ENCODE data around the gene DPT. TPM values are rescaled to one million over a fixed set of nuclear protein-coding genes. Genes with fewer than 3 reads are reported as not detected.

Gene DPT
- polyA plus RNA-seq, 3 donors, result not detected

DNA sequence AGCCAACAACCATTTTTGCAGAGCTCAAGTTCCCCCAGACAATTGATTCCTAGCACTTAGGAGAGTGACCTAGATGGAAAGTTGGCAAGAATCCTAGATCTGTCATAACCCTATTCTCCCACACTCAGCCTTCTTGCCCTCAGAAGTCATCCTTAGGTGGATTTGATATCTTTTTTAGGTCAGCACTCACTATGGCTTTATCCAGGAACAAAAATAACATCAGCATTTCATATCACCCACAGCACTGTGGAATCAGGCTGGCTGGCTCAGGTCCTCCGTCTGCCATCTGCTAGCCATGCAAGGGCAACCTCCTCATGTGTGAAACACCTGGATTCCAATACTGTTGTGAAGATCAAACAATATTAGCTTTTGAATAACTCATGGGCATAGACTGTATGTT, 6.0 kb downstream of the DPT start:
- Mint-ChIP-seq H3K4me3 (no peak overlapping the region), H3K9me3 (peaks cover 0 to 5% (median 0%) of the 10 kb centered on the region in 7 donors), H3K4me1 (no peaks in the 10 kb centered on the region), H3K27me3 (ENCODE audit: low read depth in 3 of 3) (peaks cover 0 to 3% (median 1%) of the 10 kb centered on the region in 3 donors), H3K27ac (peak overlapping the region in 1 of 7 donors; percentile 41), H3K36me3 (no peaks in the 10 kb centered on the region)
- intact Hi-C loops (cut with micrococcal nuclease), result no loop called here
- no peak overlapping the region for H2AFZ ChIP-seq (ENCODE audit: insufficient read depth, low read depth, low read length, poor library complexity, severe bottlenecking)
- no peaks in the 10 kb centered on the region for H3K36me3 ChIP-seq (replicated peaks in 1 of 2; ENCODE audit: control insufficient read depth in 1 of 2, insufficient read depth in 2 of 2, low read length in 2 of 2)
- no CpG with 5 or more reads among the region's 1 CpG for WGBS (ENCODE audit: insufficient coverage)
- no peak overlapping the region for H3K27ac ChIP-seq (ENCODE audit: low read depth in 1 of 2, low read length in 2 of 2)
- H3K9me3 ChIP-seq (replicated peaks in 1 of 2; ENCODE audit: control insufficient read depth in 1 of 2, insufficient read depth in 1 of 2, low read length in 2 of 2), result no peaks in the 10 kb centered on the region
- no peaks in the 10 kb centered on the region for H4K20me1 ChIP-seq (ENCODE audit: insufficient read depth, low read length)
- no peaks in the 10 kb centered on the region for H3K4me1 ChIP-seq (ENCODE audit: control insufficient read depth in 1 of 2, insufficient read depth in 2 of 2, low read length in 2 of 2)
- H3K4me2 ChIP-seq (replicated peaks; ENCODE audit: extremely low read depth, low read length, poor library complexity, severe bottlenecking), result no peak overlapping the region
- H3K79me2 ChIP-seq (ENCODE audit: insufficient read depth, low read length), result no peaks in the 10 kb centered on the region
- H3K27me3 ChIP-seq (ENCODE audit: control insufficient read depth in 2 of 2, insufficient read depth in 2 of 2, low read length in 2 of 2), result no peaks in the 10 kb centered on the region
- TF ChIP-seq, protein P1, sequence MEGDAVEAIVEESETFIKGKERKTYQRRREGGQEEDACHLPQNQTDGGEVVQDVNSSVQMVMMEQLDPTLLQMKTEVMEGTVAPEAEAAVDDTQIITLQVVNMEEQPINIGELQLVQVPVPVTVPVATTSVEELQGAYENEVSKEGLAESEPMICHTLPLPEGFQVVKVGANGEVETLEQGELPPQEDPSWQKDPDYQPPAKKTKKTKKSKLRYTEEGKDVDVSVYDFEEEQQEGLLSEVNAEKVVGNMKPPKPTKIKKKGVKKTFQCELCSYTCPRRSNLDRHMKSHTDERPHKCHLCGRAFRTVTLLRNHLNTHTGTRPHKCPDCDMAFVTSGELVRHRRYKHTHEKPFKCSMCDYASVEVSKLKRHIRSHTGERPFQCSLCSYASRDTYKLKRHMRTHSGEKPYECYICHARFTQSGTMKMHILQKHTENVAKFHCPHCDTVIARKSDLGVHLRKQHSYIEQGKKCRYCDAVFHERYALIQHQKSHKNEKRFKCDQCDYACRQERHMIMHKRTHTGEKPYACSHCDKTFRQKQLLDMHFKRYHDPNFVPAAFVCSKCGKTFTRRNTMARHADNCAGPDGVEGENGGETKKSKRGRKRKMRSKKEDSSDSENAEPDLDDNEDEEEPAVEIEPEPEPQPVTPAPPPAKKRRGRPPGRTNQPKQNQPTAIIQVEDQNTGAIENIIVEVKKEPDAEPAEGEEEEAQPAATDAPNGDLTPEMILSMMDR (IDR thresholded peaks at IDR 0.05), result no peak
- DNase-seq, result no peak
- no peak overlapping the region for H3K9ac ChIP-seq (ENCODE audit: insufficient read depth, low read length, poor library complexity, severe bottlenecking)
- no peak overlapping the region for H3K4me3 ChIP-seq (replicated peaks in 1 of 3; ENCODE audit: low read depth in 2 of 3, low read length in 3 of 3)

DNA sequence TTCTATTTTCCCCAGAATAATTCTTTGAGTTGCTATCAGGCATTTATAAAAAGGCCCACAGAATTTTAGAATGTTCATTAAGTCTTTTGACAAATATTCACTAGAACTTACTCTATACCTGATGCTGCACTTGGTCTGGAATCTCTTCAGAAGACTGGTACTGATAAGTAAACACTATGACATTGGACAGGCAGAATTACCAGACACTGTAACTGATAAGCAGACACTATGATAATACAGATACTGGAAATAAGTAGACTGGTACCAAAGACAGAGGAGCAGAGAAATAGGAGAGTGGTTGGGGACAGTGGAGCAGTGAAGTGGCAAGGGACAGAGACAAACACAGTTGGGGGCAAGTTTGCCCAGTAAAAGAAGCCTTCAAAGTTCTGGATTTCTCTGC, 8.2 kb downstream of the DPT start:
- Histone ChIP-seq H3K4me2 (replicated peaks; ENCODE audit: extremely low read depth, low read length, poor library complexity, severe bottlenecking) (no peak overlapping the region), H3K27me3 (ENCODE audit: control insufficient read depth in 2 of 2, insufficient read depth in 2 of 2, low read length in 2 of 2) (no peaks in the 10 kb centered on the region), H3K9me3 (replicated peaks in 1 of 2; ENCODE audit: control insufficient read depth in 1 of 2, insufficient read depth in 1 of 2, low read length in 2 of 2) (no peaks in the 10 kb centered on the region), H3K4me1 (ENCODE audit: control insufficient read depth in 1 of 2, insufficient read depth in 2 of 2, low read length in 2 of 2) (no peaks in the 10 kb centered on the region), H3K27ac (ENCODE audit: low read depth in 1 of 2, low read length in 2 of 2) (no peak overlapping the region), H3K36me3 (replicated peaks in 1 of 2; ENCODE audit: control insufficient read depth in 1 of 2, insufficient read depth in 2 of 2, low read length in 2 of 2) (no peaks in the 10 kb centered on the region), H3K9ac (ENCODE audit: insufficient read depth, low read length, poor library complexity, severe bottlenecking) (no peak overlapping the region), H4K20me1 (ENCODE audit: insufficient read depth, low read length) (no peaks in the 10 kb centered on the region), H3K4me3 (replicated peaks in 1 of 3; ENCODE audit: low read depth in 2 of 3, low read length in 3 of 3) (no peak overlapping the region), H2AFZ (ENCODE audit: insufficient read depth, low read depth, low read length, poor library complexity, severe bottlenecking) (no peak overlapping the region), H3K79me2 (ENCODE audit: insufficient read depth, low read length) (no peaks in the 10 kb centered on the region)
- no peak overlapping the region for H3K27ac Mint-ChIP-seq
- no peak overlapping the region for H3K4me3 Mint-ChIP-seq
- TF ChIP-seq, protein P1 (IDR thresholded peaks at IDR 0.05), result no peak
- no peak for DNase-seq
- no peaks in the 10 kb centered on the region for H3K36me3 Mint-ChIP-seq
- H3K27me3 Mint-ChIP-seq (ENCODE audit: low read depth in 3 of 3), result peaks cover 0 to 3% (median 1%) of the 10 kb centered on the region in 3 donors
- intact Hi-C loops (cut with micrococcal nuclease), result no loop called here
- peaks cover 0 to 6% (median 0%) of the 10 kb centered on the region in 7 donors for H3K9me3 Mint-ChIP-seq
- H3K4me1 Mint-ChIP-seq, result no peaks in the 10 kb centered on the region

All from CD14-positive monocyte (primary cell).